DMS53 (cell line): ENCODE measurements around the gene SHC2.
"Not testable (repeated sequence)": the region's sequence is repeated elsewhere in the genome, so short reads cannot be mapped to it uniquely, and the experiment has no call there.

ENCODE experiments used
- DNase-seq: peaks from one replicate; lab custom pipeline; 2025; lab: John Stamatoyannopoulos, UW

Gene SHC2

GRCh38 chr19:389935-390289 is 70.9 kb downstream of the SHC2 start:
- DNase-seq: no peak

- DNase-seq: no peak
These were observed 71.4 kb downstream of the SHC2 start for GRCh38 chr19:389255-389934.

- no peak for DNase-seq
These were observed 72.1 kb downstream of the SHC2 start for GRCh38 chr19:388691-389090.

GRCh38 chr19:387777-388176 is 73.1 kb downstream of the SHC2 start:
- no peak for DNase-seq

- DNase-seq: not testable (repeated sequence)
These were observed 74.1 kb downstream of the SHC2 start for GRCh38 chr19:386632-387301.

GRCh38 chr19:386189-386588 is 74.6 kb downstream of the SHC2 start:
- not testable (repeated sequence) for DNase-seq

GRCh38 chr19:384799-385169 is 76.0 kb downstream of the SHC2 start:
- DNase-seq: no peak

- DNase-seq: no peak
These were observed 76.7 kb downstream of the SHC2 start for GRCh38 chr19:383922-384798.

GRCh38 chr19:383040-383439 is 77.8 kb downstream of the SHC2 start:
- DNase-seq: no peak

GRCh38 chr19:382578-382977 is 78.3 kb downstream of the SHC2 start:
- DNase-seq: peak; percentile 70

- peak; percentile 24 for DNase-seq
These were observed 78.9 kb downstream of the SHC2 start for GRCh38 chr19:381901-382300.

- not testable (repeated sequence) for DNase-seq
These were observed 80.1 kb downstream of the SHC2 start for GRCh38 chr19:380618-381219.

GRCh38 chr19:379796-380195 is 81.0 kb downstream of the SHC2 start:
- no peak for DNase-seq

GRCh38 chr19:378706-379105 is 82.1 kb downstream of the SHC2 start:
- no peak for DNase-seq

GRCh38 chr19:377801-378581 is 82.8 kb downstream of the SHC2 start:
- DNase-seq: peak; percentile 35

- DNase-seq: no peak
These were observed 84.7 kb downstream of the SHC2 start for GRCh38 chr19:376111-376470.

- no peak for DNase-seq
These were observed 85.3 kb downstream of the SHC2 start for GRCh38 chr19:375395-376110.

GRCh38 chr19:374886-375235 is 86.0 kb downstream of the SHC2 start:
- DNase-seq: no peak

GRCh38 chr19:374183-374885 is 86.5 kb downstream of the SHC2 start:
- peak; percentile 46 for DNase-seq

- no peak for DNase-seq
These were observed 87.2 kb downstream of the SHC2 start for GRCh38 chr19:373391-374182.
